ENCODE results near the gene CYBA.
A peak's percentile ranks its signal among the peaks of the same experiment; 100 is the strongest.
"Not testable (repeated sequence)": the region's sequence is repeated elsewhere in the genome, so short reads cannot be mapped to it uniquely, and the experiment has no call there.

Gene CYBA

DNA sequence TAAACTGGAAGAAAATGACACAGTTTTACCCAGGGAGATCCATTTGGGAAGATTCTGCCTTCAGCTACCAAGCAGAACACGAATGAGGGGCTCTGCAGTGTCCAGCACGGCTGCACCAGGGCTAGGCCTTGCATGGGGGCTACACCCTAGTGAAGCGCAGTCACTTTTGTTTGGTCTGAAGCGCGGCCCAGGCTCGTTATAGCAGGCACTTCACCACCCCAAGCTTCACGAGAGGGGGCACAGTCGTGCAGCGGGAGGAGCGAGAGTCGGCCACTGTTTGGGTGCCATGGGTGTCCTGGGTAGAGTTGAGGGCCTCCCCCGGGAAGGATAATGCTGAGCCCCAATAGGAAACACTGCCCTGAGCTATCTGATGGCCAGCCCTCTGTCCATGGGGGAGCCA is 34.1 kb downstream of the CYBA start:
- no peaks in the 10 kb centered on the region for H3K27me3 ChIP-seq (ENCODE audit: control insufficient read depth, insufficient read depth, low read length)
- peaks cover 42% of the 10 kb centered on the region for H3K36me3 ChIP-seq (ENCODE audit: control insufficient read depth, insufficient read depth, low read length)
- H3K4me3 ChIP-seq (ENCODE audit: low read depth, low read length) = no peak overlapping the region
- no peak overlapping the region for H3K9ac ChIP-seq (ENCODE audit: low read length)
- no peaks in the 10 kb centered on the region; the same call in 1 of the 2 replicates for H3K4me1 ChIP-seq (ENCODE audit: control insufficient read depth, insufficient read depth, low read length)
- no peaks in the 10 kb centered on the region for H3K9me3 ChIP-seq (ENCODE audit: control insufficient read depth, insufficient read depth, low read depth, low read length)
- no peak overlapping the region for H3K27ac ChIP-seq (ENCODE audit: low read depth, low read length)

DNA sequence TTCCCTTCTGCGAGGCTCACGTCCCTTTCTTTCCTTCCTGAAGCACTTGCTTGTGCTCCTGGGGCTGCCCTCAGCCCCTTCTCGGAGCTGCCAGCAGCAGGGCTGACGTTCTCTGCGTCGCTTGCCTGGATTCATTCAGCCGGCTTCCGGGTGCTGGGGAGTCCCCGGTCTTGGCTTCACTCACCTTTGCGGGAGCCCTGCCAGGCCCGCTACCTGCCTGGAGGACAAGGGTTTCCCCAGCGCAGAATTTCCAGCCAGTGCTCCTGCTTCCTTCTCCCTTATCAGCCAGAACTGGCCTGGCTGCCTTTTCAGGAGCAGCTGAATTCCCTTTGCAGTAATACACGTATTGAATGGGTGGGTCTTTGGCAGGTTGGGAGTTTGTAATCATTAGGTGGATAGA is 34.5 kb downstream of the CYBA start:
- H3K9me3 ChIP-seq (ENCODE audit: control insufficient read depth, insufficient read depth, low read depth, low read length) = no peaks in the 10 kb centered on the region
- no peaks in the 10 kb centered on the region for H3K27me3 ChIP-seq (ENCODE audit: control insufficient read depth, insufficient read depth, low read length)
- H3K4me3 ChIP-seq (ENCODE audit: low read depth, low read length) = no peak overlapping the region
- H3K4me1 ChIP-seq (ENCODE audit: control insufficient read depth, insufficient read depth, low read length) = peaks cover 3% of the 10 kb centered on the region; the same call in 1 of the 2 replicates
- no peak overlapping the region for H3K27ac ChIP-seq (ENCODE audit: low read depth, low read length)
- peaks cover 44% of the 10 kb centered on the region for H3K36me3 ChIP-seq (ENCODE audit: control insufficient read depth, insufficient read depth, low read length)
- no peak overlapping the region for H3K9ac ChIP-seq (ENCODE audit: low read length)

- Histone ChIP-seq H3K27me3 (ENCODE audit: control insufficient read depth, insufficient read depth, low read length) (no peaks in the 10 kb centered on the region; the same call in 1 of the 2 replicates), H3K4me3 (ENCODE audit: low read depth, low read length) (no peak overlapping the region), H3K9me3 (ENCODE audit: control insufficient read depth, insufficient read depth, low read depth, low read length) (no peaks in the 10 kb centered on the region), H3K9ac (ENCODE audit: low read length) (no peak overlapping the region), H3K27ac (ENCODE audit: low read depth, low read length) (no peak overlapping the region), H3K4me1 (ENCODE audit: control insufficient read depth, insufficient read depth, low read length) (peaks cover 11% of the 10 kb centered on the region), H3K36me3 (ENCODE audit: control insufficient read depth, insufficient read depth, low read length) (peaks cover 52% of the 10 kb centered on the region)
These were observed 35.9 kb downstream of the CYBA start for GRCh38 chr16:88614818-88615580.

DNA sequence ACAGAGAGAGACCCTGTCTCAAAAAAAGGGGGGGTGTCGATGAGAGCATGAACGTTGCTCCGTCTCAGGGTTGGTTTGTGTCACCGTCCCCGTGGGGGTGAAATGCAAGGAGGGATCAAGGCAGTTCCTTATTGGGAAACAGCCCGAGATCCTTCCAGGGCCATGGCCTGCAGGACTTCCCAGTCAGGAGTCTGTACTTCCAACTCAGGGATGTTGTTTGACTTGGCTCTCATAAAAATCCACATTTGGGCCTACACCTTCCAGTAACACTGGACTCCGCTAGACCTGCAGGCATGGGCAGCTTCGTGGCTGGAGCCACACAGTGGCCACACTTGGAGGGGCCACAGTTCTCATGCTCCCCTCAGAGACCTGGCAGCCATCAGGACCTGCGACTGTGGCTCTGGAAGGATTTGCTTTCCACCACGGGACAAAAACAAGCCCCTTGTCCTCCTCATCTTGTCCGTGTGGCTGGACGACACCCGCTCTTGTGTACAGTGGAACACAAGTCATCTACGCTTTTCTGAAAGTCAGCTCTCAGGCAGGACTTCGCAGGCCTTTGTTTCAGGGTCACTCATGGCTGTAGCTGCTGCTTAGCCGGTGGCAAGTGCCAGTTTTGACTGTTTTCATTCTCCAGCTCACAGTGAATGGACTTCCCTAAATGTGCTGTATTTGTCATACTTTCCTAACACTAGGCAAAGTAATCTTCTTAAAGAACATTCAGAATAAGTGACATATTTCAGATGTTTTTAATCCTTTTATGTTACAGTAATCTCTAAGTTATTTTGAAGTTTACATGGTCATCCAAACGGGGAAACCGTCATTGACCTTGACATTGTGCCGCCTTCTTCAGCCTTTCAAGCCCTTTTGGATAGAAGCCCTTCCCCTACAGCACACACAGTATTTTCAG is 36.7 kb downstream of the CYBA start:
- no peak overlapping the region for H3K4me3 ChIP-seq (ENCODE audit: low read depth, low read length)
- peaks cover 48% of the 10 kb centered on the region for H3K36me3 ChIP-seq (ENCODE audit: control insufficient read depth, insufficient read depth, low read length)
- H3K27ac ChIP-seq (ENCODE audit: low read depth, low read length) = no peak overlapping the region

DNA sequence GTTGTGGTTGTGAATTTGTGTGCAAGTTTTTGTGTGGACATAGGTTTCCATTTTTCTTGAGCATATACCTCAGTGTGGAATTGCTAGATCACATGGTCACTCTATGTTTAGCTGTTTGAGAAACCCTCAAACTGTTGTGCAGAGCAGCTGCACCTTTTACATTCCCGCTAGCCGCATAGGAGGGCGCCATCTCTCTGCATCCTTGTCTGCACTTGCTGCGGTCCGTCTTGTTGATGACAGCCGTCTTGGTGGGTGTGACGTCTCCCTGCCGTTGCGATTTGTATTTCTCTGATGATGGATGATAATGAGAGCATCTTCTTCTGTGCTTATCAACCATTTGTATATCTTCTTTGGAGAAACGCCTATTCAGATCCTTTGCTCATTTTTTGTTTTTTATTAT is 37.6 kb downstream of the CYBA start:
- Histone ChIP-seq H3K9me3 (ENCODE audit: control insufficient read depth, insufficient read depth, low read depth, low read length) (no peaks in the 10 kb centered on the region), H3K27me3 (ENCODE audit: control insufficient read depth, insufficient read depth, low read length) (no peaks in the 10 kb centered on the region; the same call in 1 of the 2 replicates), H3K36me3 (ENCODE audit: control insufficient read depth, insufficient read depth, low read length) (peaks cover 53% of the 10 kb centered on the region), H3K27ac (ENCODE audit: low read depth, low read length) (no peak overlapping the region), H3K4me1 (ENCODE audit: control insufficient read depth, insufficient read depth, low read length) (peaks cover 11% of the 10 kb centered on the region), H3K4me3 (ENCODE audit: low read depth, low read length) (no peak overlapping the region), H3K9ac (ENCODE audit: low read length) (no peak overlapping the region)

More for the DNA sequence above, 36.7 kb downstream of the CYBA start:
- Histone ChIP-seq H3K9ac (ENCODE audit: low read length) (no peak overlapping the region), H3K27me3 (ENCODE audit: control insufficient read depth, insufficient read depth, low read length) (no peaks in the 10 kb centered on the region; the same call in 1 of the 2 replicates), H3K9me3 (ENCODE audit: control insufficient read depth, insufficient read depth, low read depth, low read length) (no peaks in the 10 kb centered on the region), H3K4me1 (ENCODE audit: control insufficient read depth, insufficient read depth, low read length) (peaks cover 11% of the 10 kb centered on the region)

GRCh38 chr16:88610909-88611812 is 39.7 kb downstream of the CYBA start:
- Histone ChIP-seq H3K27me3 (ENCODE audit: control insufficient read depth, insufficient read depth, low read length) (no peaks in the 10 kb centered on the region; the same call in 1 of the 2 replicates), H3K9me3 (ENCODE audit: control insufficient read depth, insufficient read depth, low read depth, low read length) (no peaks in the 10 kb centered on the region), H3K36me3 (ENCODE audit: control insufficient read depth, insufficient read depth, low read length) (peaks cover 68% of the 10 kb centered on the region), H3K27ac (ENCODE audit: low read depth, low read length) (no peak overlapping the region), H3K4me1 (ENCODE audit: control insufficient read depth, insufficient read depth, low read length) (peaks cover 11% of the 10 kb centered on the region), H3K9ac (ENCODE audit: low read length) (peak overlapping the region; percentile 18), H3K4me3 (ENCODE audit: low read depth, low read length) (peak overlapping the region; percentile 36)

DNA sequence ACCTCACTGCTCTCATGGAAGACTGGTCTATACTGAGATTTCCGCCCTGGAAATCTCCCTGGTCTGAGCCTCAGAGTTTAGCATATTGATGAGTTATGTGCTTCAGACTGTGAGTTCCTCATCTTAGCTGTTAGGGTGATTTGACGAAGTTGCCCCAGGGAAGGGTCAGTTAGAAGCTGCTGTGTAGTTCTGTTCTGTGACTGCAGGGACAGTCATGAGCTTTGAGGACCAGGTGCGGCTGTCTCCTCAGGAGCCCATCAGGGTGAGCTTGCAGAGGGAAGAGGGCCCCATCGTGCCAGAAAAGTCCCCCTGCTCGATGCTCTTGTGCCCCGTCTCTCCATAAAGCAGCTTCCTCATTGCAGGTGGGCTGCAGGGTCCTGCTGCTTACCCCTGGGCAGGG is 40.8 kb downstream of the CYBA start:
- Histone ChIP-seq H3K4me3 (ENCODE audit: low read depth, low read length) (no peak overlapping the region), H3K27me3 (ENCODE audit: control insufficient read depth, insufficient read depth, low read length) (no peaks in the 10 kb centered on the region; the same call in 1 of the 2 replicates), H3K36me3 (ENCODE audit: control insufficient read depth, insufficient read depth, low read length) (peaks cover 74% of the 10 kb centered on the region), H3K9me3 (ENCODE audit: control insufficient read depth, insufficient read depth, low read depth, low read length) (no peaks in the 10 kb centered on the region), H3K4me1 (ENCODE audit: control insufficient read depth, insufficient read depth, low read length) (peaks cover 11% of the 10 kb centered on the region), H3K9ac (ENCODE audit: low read length) (no peak overlapping the region), H3K27ac (ENCODE audit: low read depth, low read length) (no peak overlapping the region)

GRCh38 chr16:88609426-88609825 is 41.4 kb downstream of the CYBA start:
- not testable (repeated sequence) for H3K9me3 ChIP-seq (ENCODE audit: control insufficient read depth, insufficient read depth, low read depth, low read length); H3K27ac ChIP-seq (ENCODE audit: low read depth, low read length); H3K9ac ChIP-seq (ENCODE audit: low read length); H3K27me3 ChIP-seq (ENCODE audit: control insufficient read depth, insufficient read depth, low read length); H3K4me3 ChIP-seq (ENCODE audit: low read depth, low read length)
- Histone ChIP-seq H3K36me3 (ENCODE audit: control insufficient read depth, insufficient read depth, low read length) (peaks cover 77% of the 10 kb centered on the region), H3K4me1 (ENCODE audit: control insufficient read depth, insufficient read depth, low read length) (peaks cover 11% of the 10 kb centered on the region)

DNA sequence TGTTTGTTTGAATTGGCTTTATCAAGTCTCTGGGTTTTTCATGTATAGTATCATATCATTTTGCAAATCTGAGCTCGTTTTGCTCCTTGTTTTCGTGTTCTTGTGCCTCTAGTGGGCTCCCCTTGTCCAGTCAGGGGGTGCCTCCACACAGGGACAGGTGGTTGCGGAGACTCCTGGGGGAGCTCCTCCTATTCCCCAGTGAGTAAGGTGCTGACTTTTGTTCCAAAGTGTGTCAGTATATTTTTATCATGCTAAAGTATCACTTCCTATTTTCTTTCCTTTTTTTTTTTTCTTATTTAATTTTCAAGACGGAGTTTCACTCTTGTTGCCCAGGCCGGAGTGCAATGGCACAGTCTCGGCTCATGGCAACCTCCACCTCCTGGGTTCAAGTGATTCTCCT is 42.8 kb downstream of the CYBA start:
- Histone ChIP-seq H3K27me3 (ENCODE audit: control insufficient read depth, insufficient read depth, low read length) (no peaks in the 10 kb centered on the region; the same call in 1 of the 2 replicates), H3K4me1 (ENCODE audit: control insufficient read depth, insufficient read depth, low read length) (peaks cover 11% of the 10 kb centered on the region), H3K9me3 (ENCODE audit: control insufficient read depth, insufficient read depth, low read depth, low read length) (no peaks in the 10 kb centered on the region), H3K9ac (ENCODE audit: low read length) (no peak overlapping the region), H3K27ac (ENCODE audit: low read depth, low read length) (no peak overlapping the region), H3K4me3 (ENCODE audit: low read depth, low read length) (no peak overlapping the region), H3K36me3 (ENCODE audit: control insufficient read depth, insufficient read depth, low read length) (peaks cover 68% of the 10 kb centered on the region)

DNA sequence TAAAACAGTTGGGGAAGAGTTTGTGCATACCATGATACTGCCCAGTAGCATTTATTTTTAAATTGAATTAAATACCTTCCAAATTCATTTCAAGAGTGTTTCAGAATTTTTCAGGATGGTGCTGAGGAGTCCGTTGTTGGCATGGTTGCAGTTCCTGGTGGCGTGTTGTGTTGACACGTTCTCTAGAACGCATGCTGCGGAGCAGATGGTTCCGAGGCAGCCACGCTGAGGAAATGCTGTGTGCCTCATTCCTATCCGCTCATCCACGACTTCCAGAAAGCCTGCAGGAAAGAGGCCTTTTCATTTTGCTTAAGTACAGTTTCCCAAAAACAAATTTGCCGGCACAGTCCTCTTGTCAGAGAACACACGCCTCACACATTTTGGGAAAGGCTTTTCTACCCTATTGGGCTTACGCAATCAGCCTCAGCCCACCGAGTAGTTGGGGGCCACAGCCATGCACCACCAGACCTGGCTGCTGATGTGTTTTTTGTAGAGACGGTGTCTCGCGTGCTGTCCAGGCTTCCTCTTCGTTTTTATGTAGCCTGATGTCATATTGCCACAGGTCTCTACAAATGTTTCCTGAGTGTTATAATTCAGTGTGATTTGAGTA is 44.6 kb downstream of the CYBA start:
- Histone ChIP-seq H3K27ac (ENCODE audit: low read depth, low read length) (no peak overlapping the region), H3K9me3 (ENCODE audit: control insufficient read depth, insufficient read depth, low read depth, low read length) (no peaks in the 10 kb centered on the region), H3K27me3 (ENCODE audit: control insufficient read depth, insufficient read depth, low read length) (no peaks in the 10 kb centered on the region; the same call in 1 of the 2 replicates), H3K4me1 (ENCODE audit: control insufficient read depth, insufficient read depth, low read length) (peaks cover 7% of the 10 kb centered on the region), H3K9ac (ENCODE audit: low read length) (no peak overlapping the region), H3K36me3 (ENCODE audit: control insufficient read depth, insufficient read depth, low read length) (peaks cover 70% of the 10 kb centered on the region), H3K4me3 (ENCODE audit: low read depth, low read length) (no peak overlapping the region)

All from HUES6 (cell line).